Activated naive CD8-positive, alpha-beta T cell treated with anti-CD3 and anti-CD28 coated beads, Interleukin-2, amount 10 ng/mL, durations not matched to agents 7 days and 5 days (primary cell): ENCODE results near the gene SPSB4. TPM values are rescaled to one million over a fixed set of nuclear protein-coding genes. Genes with fewer than 3 reads are reported as not detected.
A peak's percentile ranks its signal among the peaks of the same experiment; 100 is the strongest.
"Not testable (repeated sequence)": the region's sequence is repeated elsewhere in the genome, so short reads cannot be mapped to it uniquely, and the experiment has no call there.

Experiments
- ATAC-seq: fragments of 150-1000 bp; cut with Tn5 transposase; one replicate; pipeline ENCODE4 v1.10.0; 2021; ENCODE audit warnings: low read depth, moderate library complexity
- POLR2A ChIA-PET: fragments of 350-600 bp; sonication (Branson Sonifier 250); formaldehyde crosslinking; loops from one replicate; lab custom pipeline; 2021; ENCODE audit warnings: antibody characterized with exemption; lab: Charles Lee
- DNase-seq: peaks from one replicate; pipeline ENCODE4 v3.0.0; 2021
- H3K27ac Mint-ChIP-seq: one replicate; pipeline ENCODE4 v1.8.0; 2022; ENCODE audit warnings: mild to moderate bottlenecking, mixed read lengths
- H3K27me3 Mint-ChIP-seq: one replicate; pipeline ENCODE4 v1.8.0; 2022; ENCODE audit warnings: mild to moderate bottlenecking, moderate library complexity, mixed read lengths
- H3K36me3 Mint-ChIP-seq: one replicate; pipeline ENCODE4 v1.8.0; 2021; ENCODE audit warnings: mild to moderate bottlenecking, mixed read lengths
- H3K4me1 Mint-ChIP-seq: one replicate; pipeline ENCODE4 v1.8.0; 2021; ENCODE audit warnings: mixed read lengths
- H3K4me3 Mint-ChIP-seq: one replicate; pipeline ENCODE4 v1.8.0; 2022; ENCODE audit warnings: mild to moderate bottlenecking, moderate library complexity, mixed read lengths
- H3K9me3 Mint-ChIP-seq: one replicate; pipeline ENCODE4 v1.8.0; 2021; ENCODE audit warnings: mixed read lengths
- total RNA-seq, 2 experiments: library from RNA; stranded (reverse); gene quantifications; one replicate each; pipeline ENCODE4 v1.2.3, GENCODE V29; 2021

Gene SPSB4
- total RNA-seq, 2 experiments from 2014 or later: not detected

DNA sequence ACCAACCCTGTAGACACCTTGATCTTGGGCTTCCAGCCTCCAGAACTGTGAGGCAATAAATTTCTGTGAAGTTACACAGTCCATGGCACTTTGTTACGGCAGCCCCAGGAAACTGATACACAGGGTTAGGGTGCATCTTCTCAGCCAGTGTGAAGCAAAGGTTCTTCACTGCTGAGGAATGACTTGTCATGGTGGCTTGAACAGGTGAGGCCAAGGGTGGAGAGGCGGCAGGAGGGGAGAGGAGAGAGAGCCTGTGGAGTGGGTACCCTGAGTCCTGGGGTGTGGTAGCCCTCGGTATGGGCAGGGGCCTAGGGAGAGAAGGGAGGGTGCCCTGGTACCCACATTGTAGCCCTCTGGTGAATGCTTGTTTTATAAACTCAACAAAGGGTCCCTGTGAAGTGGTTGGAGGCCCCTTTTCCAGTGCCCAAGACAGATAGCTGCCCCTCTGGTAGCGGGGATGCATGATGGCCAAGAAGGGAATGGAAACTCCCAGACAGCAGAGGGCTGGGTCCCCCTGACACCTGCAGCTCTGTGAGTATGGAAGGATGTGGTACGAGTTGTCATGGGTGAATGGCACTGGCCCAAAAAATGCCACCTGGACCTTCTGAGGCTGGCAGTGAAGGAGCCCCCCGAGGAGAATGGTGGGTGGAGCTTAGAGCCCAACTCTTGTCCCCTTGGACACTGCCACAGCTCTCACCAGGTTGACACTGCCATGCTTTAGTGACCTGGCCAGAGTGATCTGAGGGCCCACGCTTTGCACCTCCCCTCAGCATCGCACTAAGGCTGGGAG lies 49.6 kb downstream of the SPSB4 start:
- Mint-ChIP-seq H3K27ac (no peak overlapping the region), H3K4me1 (no peaks in the 10 kb centered on the region)
- POLR2A ChIA-PET: no interaction called here

DNA sequence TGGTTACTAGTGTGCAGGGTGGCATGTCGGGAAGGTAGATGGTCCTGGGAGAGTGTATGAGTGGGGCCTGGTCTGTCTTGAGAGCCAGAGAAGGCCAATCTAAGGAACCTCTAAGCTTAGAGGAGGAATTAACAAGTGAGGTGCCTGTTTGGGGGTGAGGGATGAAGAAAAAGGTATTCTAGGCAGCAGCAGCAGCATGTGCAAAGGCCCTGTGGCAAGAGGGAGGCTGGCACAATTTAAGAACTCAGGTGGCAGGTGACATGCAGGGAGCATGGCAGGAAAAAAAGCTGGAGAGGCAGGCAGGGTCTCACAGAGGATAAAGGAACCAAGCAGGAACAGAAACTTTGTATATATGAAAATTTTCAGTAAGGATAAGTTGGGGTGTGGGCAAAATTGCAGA lies 51.2 kb downstream of the SPSB4 start:
- no peaks in the 10 kb centered on the region for H3K9me3 Mint-ChIP-seq
- POLR2A ChIA-PET: no interaction called here
- H3K4me1 Mint-ChIP-seq: no peaks in the 10 kb centered on the region
- no peak overlapping the region for H3K4me3 Mint-ChIP-seq
- no peaks in the 10 kb centered on the region for H3K36me3 Mint-ChIP-seq
- ATAC-seq: no peak
- DNase-seq: no peak
- H3K27ac Mint-ChIP-seq: no peak overlapping the region
- peaks cover 6% of the 10 kb centered on the region for H3K27me3 Mint-ChIP-seq

More for the DNA sequence above, 49.6 kb downstream of the SPSB4 start:
- DNase-seq (no peak), ATAC-seq (no peak)
- H3K4me3 Mint-ChIP-seq: no peak overlapping the region
- no peaks in the 10 kb centered on the region for H3K36me3 Mint-ChIP-seq
- H3K9me3 Mint-ChIP-seq: no peaks in the 10 kb centered on the region
- H3K27me3 Mint-ChIP-seq: peaks cover 6% of the 10 kb centered on the region

DNA sequence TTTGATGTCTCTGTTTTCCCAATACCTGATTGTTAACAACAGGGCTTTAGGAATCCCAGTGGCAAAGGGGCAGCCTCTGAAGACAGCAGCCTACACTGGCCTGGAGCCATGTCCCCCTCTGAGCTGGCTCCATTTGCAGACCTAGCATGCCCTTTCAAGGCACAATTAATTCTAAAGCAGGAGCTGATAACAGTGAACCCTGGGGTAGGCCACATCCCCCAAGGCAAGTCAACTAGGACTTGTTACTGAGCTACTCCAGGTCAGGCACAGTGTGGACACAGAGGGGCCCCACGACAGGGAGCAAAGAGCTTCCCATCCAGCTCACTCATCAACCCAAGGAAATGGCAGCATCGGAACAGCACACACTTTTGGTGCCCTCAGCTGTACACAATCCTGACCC lies 51.9 kb downstream of the SPSB4 start:
- no peak for DNase-seq
- Mint-ChIP-seq H3K4me3 (no peak overlapping the region), H3K27ac (no peak overlapping the region), H3K9me3 (no peaks in the 10 kb centered on the region), H3K4me1 (no peaks in the 10 kb centered on the region), H3K36me3 (no peaks in the 10 kb centered on the region), H3K27me3 (peaks cover 6% of the 10 kb centered on the region)
- POLR2A ChIA-PET: no interaction called here
- no peak for ATAC-seq

DNA sequence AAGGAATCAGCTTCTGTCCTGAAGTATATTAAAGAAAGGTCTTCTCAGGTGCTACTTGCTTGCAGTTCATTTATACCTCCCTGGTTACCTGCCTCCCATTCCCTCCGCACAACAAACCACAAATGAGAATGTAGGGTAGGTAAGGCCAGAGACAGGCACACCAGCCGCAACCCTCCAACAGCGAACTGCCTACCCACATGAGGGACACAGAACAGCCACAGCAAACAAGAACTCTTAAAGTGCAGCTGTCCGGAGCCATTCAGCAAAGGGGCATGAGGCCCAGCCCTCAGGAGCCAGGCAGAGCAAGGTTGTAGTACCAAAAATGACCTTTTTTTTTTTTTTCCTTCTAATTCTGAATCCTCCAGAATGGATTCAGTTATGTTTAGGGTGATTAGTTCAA lies 52.4 kb downstream of the SPSB4 start:
- H3K4me1 Mint-ChIP-seq: no peaks in the 10 kb centered on the region

DNA sequence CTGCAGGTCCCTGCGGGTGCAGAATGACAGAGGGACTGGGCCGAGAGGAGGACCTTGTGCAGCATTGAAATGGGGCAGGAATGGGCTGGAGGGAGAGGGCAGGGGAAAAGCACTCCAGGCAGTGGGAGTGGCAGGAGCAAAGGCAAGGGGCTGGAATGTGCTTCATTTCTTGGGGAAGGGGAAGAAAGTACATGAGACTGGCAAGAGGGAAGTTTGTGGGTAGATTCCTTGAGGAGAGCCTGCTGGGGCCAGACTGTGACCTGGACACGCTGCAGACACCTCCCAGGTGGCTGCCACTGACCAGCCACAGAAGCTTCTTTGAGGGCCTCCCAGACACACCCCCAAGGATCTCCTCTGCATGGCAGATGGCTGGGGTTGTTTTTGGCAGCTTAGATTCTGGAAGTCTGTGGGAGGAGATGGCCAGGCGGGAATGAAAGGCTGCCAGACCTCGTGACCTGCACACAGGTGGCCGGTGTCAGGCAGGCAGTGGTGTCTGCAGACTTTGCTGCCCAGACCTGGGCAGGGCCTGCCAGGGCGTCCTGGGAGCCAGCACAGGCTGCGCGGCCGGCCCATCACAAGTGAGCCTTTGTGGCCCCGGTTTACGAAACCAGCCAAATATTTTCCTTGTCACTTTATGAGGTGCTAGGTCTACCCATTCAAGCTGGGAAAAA lies 53.1 kb downstream of the SPSB4 start:
- Mint-ChIP-seq H3K4me1 (no peaks in the 10 kb centered on the region), H3K27me3 (peaks cover 3% of the 10 kb centered on the region), H3K4me3 (no peak overlapping the region), H3K36me3 (no peaks in the 10 kb centered on the region), H3K9me3 (no peaks in the 10 kb centered on the region), H3K27ac (no peak overlapping the region)
- POLR2A ChIA-PET: no interaction called here
- DNase-seq (no peak), ATAC-seq (no peak)

More for the DNA sequence above, 52.4 kb downstream of the SPSB4 start:
- H3K4me3 Mint-ChIP-seq: no peak overlapping the region
- no peaks in the 10 kb centered on the region for H3K36me3 Mint-ChIP-seq
- no peak overlapping the region for H3K27ac Mint-ChIP-seq
- POLR2A ChIA-PET: no interaction called here
- DNase-seq: no peak
- no peaks in the 10 kb centered on the region for H3K9me3 Mint-ChIP-seq
- ATAC-seq: no peak
- peaks cover 6% of the 10 kb centered on the region for H3K27me3 Mint-ChIP-seq

DNA sequence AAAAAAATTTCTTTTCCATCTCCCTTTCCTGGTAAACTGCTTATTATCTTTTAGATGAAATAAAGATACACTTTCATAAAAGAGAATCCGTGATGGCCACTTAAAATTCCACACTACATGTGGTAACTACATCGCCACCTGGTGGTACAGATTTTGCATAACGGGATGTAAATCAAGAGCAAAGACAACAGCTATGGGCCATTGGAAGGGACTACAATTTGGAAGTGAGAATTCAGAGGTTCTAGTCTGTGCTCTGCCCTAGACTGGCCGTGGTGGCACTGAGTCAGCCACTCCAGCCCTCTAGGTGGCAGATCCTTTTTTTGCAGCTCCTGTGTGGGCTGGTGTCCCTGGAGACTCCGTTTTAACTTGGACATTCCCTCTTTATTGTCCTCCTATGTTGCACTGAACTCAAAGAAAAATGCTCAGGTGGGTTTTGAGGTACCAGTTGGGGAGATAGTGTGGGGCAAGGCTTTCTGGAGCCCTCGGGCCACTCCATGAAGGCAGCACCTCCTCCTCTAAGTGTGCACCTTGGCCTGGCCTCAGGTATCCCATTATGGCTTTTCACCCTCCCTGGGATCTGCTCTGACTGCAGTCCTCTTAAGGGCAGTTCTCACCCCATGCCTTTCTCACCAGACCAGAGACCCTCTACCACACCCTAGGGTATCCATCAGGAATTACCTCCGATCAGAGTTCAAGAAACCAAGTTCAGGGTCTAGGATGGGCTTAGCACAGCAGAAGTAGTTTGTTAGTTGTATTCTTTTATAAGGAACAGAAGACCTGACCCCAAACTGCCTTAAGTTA lies 54.9 kb downstream of the SPSB4 start:
- POLR2A ChIA-PET: no interaction called here
- no peaks in the 10 kb centered on the region for H3K9me3 Mint-ChIP-seq
- H3K4me1 Mint-ChIP-seq: no peaks in the 10 kb centered on the region
- DNase-seq (no peak), ATAC-seq (peak; percentile 58)
- H3K27ac Mint-ChIP-seq: no peak overlapping the region
- H3K4me3 Mint-ChIP-seq: no peak overlapping the region
- peaks cover 3% of the 10 kb centered on the region for H3K27me3 Mint-ChIP-seq
- H3K36me3 Mint-ChIP-seq: no peaks in the 10 kb centered on the region

DNA sequence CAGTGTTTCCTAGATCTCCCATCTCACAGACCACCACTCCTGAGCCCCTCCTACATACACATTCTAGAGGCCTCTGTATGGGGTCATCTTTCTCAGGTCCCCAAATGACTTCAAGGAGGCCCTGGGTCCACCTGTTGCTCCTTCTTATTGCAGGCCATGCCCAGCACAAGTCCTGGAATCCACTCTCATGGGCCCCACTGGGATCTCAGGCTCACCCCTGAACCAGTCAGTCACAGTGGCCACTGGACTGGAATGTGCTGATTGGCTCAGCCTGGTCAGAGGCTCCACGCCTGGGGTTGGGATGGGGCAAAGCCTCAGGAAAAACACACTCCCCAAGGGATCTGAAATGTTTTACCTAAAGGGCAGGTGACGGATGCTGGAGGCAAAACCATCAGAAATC lies 55.7 kb downstream of the SPSB4 start:
- peaks cover 3% of the 10 kb centered on the region for H3K27me3 Mint-ChIP-seq
- POLR2A ChIA-PET: no interaction called here
- no peaks in the 10 kb centered on the region for H3K4me1 Mint-ChIP-seq
- DNase-seq (no peak), ATAC-seq (no peak)
- no peak overlapping the region for H3K27ac Mint-ChIP-seq
- no peak overlapping the region for H3K4me3 Mint-ChIP-seq
- H3K9me3 Mint-ChIP-seq: no peaks in the 10 kb centered on the region
- no peaks in the 10 kb centered on the region for H3K36me3 Mint-ChIP-seq

DNA sequence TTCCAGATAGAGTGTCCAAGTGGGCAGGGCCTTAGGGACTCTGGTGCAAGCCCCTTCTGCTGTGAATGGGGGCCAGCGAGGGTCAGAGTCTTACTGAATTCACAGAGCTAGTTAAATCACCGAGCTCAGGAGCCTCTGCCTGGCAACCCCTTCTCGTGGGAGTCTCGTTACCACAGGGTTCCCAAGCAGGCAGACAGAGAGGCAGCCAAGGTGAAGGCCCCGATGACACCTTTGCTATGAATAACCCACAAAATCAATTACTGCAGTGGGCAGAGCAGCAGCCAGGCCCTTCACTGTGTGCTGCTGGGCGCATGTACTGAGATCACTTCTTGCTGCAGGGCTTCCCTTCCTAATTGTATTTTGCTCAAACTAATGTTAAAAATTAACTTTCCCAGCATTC lies 56.9 kb downstream of the SPSB4 start:
- Mint-ChIP-seq H3K9me3 (no peaks in the 10 kb centered on the region), H3K4me1 (no peaks in the 10 kb centered on the region), H3K4me3 (no peak overlapping the region), H3K27me3 (peaks cover 3% of the 10 kb centered on the region), H3K27ac (no peak overlapping the region), H3K36me3 (no peaks in the 10 kb centered on the region)
- ATAC-seq (no peak), DNase-seq (no peak)
- POLR2A ChIA-PET: no interaction called here

DNA sequence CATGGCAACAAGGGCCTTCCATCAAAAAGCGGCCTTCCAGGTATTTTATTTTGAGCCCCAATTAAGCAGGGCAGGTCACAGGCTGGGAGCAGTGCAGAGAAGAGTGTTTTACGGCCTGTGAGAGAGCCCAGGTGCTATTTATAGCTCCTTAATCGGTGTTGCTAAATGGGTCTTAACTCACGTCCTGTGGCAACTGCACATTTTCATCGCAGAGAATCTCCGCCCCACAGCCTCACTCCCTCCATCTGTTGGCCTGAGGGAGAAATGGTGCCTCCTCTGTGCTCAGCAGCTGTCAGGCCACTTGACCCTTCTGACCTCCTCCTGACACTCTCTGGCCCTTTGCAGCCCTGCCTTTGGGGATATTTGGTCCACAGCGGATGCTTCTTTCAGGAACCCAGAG lies 58.6 kb downstream of the SPSB4 start:
- no peaks in the 10 kb centered on the region for H3K4me1 Mint-ChIP-seq
- no peaks in the 10 kb centered on the region for H3K36me3 Mint-ChIP-seq
- no peak overlapping the region for H3K4me3 Mint-ChIP-seq
- ATAC-seq: no peak
- H3K27me3 Mint-ChIP-seq: no peaks in the 10 kb centered on the region
- H3K9me3 Mint-ChIP-seq: no peaks in the 10 kb centered on the region
- DNase-seq: no peak
- H3K27ac Mint-ChIP-seq: no peak overlapping the region
- POLR2A ChIA-PET: no interaction called here

DNA sequence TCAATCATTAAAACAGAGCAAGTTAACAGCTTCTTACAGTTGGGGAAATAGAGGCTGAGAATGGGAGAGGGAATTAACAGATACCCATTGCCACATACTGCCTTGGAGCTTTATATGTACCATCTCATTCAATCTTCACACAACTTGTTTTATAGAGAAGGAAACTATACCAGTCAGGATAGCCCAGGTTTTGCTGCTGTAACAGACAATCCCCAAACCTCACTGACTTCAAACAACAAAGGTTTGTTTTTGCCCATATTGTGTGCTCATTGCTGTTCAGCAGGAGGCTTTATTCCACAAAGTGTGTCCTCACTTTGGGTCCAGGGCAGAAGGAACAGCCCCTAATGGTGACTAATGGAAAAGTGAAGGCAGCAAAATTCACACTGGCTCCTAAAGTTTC lies 59.2 kb downstream of the SPSB4 start:
- Mint-ChIP-seq H3K27ac (no peak overlapping the region), H3K36me3 (no peaks in the 10 kb centered on the region), H3K27me3 (no peaks in the 10 kb centered on the region), H3K4me3 (no peak overlapping the region), H3K4me1 (no peaks in the 10 kb centered on the region), H3K9me3 (no peaks in the 10 kb centered on the region)
- no peak for ATAC-seq
- no peak for DNase-seq
- POLR2A ChIA-PET: no interaction called here

DNA sequence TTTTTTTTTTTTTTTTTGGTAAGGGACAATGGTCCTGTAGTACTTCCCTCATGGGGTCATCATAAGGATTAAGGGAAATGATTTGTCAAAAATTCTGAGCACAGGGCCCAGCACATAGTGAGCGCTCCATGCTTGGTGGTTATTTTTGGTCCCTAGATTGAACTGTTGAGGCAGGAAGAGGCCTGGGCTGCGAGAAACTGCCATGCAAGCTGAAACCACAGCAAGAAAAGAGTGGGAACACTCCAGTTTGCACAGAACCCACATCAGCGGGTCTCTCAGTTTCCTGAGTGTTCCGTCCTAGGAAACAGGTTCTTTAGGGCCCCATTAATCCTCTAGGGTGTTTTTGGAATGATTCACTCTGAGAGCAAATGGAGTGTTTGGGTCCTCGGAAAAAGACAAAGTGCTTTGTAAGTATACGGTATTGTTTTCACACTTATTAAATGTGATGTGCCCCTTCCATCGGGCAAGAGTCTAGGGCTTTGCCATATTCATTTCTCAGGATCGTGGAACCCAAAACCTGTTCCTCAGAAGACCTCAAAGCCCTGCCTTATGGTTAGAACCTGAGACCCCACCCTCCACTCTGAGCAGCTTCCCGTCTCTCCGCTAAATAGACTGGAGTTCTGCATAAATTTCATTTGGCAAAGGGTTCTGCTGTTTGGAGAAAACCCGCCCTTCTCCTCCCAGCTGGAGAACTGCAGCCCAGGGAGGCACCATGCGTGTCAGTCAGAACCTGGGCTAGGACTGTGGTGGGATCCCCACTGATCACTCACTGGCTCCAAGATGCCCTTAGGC lies 60.4 kb downstream of the SPSB4 start:
- DNase-seq (no peak), ATAC-seq (no peak)
- Mint-ChIP-seq H3K4me3 (no peak overlapping the region), H3K36me3 (no peaks in the 10 kb centered on the region), H3K27me3 (no peaks in the 10 kb centered on the region), H3K27ac (no peak overlapping the region), H3K9me3 (no peaks in the 10 kb centered on the region), H3K4me1 (no peaks in the 10 kb centered on the region)
- POLR2A ChIA-PET: no interaction called here

DNA sequence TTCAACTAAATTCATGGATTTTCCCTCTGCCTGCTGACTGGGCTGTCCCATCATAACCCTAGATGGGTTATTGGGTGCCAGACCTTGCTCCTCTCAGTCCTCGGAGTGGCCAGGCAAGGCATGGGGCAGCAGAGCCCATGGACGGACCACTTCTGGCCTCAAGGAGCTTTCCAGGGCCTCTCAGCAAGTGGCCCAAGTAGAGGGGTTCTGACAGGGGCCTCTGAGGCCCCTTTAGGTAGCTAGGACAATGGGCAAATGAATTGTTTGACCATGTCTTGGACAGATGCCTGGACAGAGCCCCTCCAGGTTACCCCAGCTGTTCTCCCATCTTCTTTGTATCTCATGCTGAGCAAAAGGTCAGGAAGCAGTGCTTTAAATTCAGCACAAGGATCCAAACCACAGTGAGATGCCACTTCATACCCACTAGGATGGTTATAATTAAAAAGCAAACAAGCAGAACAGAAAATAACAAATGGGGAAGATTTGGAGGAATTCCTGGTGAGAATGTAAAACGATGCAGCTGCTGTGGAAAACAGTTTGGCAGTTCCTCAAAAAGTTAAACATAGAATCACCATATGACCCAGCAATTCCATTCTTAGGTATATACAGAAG lies 61.6 kb downstream of the SPSB4 start:
- H3K4me1 Mint-ChIP-seq: no peaks in the 10 kb centered on the region
- ATAC-seq (no peak), DNase-seq (no peak)

DNA sequence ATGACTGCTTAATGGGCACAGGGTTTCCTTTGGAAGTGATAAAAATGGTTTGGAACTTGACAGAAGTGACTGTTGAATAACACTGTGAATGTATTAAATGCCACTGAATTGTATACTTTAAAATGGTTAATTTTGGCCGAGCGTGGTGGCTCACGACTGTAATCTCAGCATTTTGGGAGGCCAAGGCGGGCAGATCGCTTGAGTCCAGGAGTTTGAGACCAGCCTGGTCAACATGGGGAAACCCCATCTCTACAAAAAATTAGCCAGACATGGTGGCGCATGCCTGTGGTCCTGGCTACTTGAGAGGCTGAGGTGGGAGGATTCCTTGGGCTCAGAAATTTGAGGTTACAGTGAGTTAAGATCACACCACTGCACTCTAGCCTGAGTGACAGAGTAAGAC lies 62.5 kb downstream of the SPSB4 start:
- H3K4me1 Mint-ChIP-seq, POLR2A ChIA-PET, H3K4me3 Mint-ChIP-seq, ATAC-seq, H3K27ac Mint-ChIP-seq, H3K9me3 Mint-ChIP-seq, DNase-seq, H3K36me3 Mint-ChIP-seq, H3K27me3 Mint-ChIP-seq: not testable (repeated sequence)

More for the DNA sequence above, 61.6 kb downstream of the SPSB4 start:
- Mint-ChIP-seq H3K27me3 (no peaks in the 10 kb centered on the region), H3K27ac (no peak overlapping the region), H3K9me3 (no peaks in the 10 kb centered on the region), H3K36me3 (no peaks in the 10 kb centered on the region), H3K4me3 (no peak overlapping the region)
- POLR2A ChIA-PET: no interaction called here
